NCI-H187 (cell line): ENCODE results near the gene BAZ2B.
"Not testable (repeated sequence)": the region's sequence is repeated elsewhere in the genome, so short reads cannot be mapped to it uniquely, and the experiment has no call there.

Experiments
- DNase-seq, 2 experiments: peaks; one replicate each; lab custom pipeline; 2025; lab: John Stamatoyannopoulos, UW

The BAZ2B gene

GRCh38 chr2:159616286-159616701 lies at the start of gene BAZ2B:
BAZ2B (minus strand) TSS chr2:159616548; CDS start chr2:159478719, 137,829 bp downstream.
- DNase-seq, result no peak

- no peak for DNase-seq
Measured at GRCh38 chr2:159661286-159661685, 44.9 kb upstream of the BAZ2B start.

GRCh38 chr2:159658881-159659873 lies 42.8 kb upstream of the BAZ2B start:
- DNase-seq, result no peak

- no peak for DNase-seq
Measured at GRCh38 chr2:159653962-159654361, 37.6 kb upstream of the BAZ2B start.

GRCh38 chr2:159651884-159652283 lies 35.5 kb upstream of the BAZ2B start:
- no peak for DNase-seq

- no peak for DNase-seq
Measured at GRCh38 chr2:159650574-159650973, 34.2 kb upstream of the BAZ2B start.

GRCh38 chr2:159648643-159649042 lies 32.3 kb upstream of the BAZ2B start:
- no peak for DNase-seq

GRCh38 chr2:159647667-159648066 lies 31.3 kb upstream of the BAZ2B start:
- no peak for DNase-seq

- DNase-seq, result no peak
Measured at GRCh38 chr2:159640176-159640575, 23.8 kb upstream of the BAZ2B start.

- no peak for DNase-seq
Measured at GRCh38 chr2:159639712-159640111, 23.4 kb upstream of the BAZ2B start.

- no peak for DNase-seq
Measured at GRCh38 chr2:159639071-159639470, 22.7 kb upstream of the BAZ2B start.

GRCh38 chr2:159637988-159638501 lies 21.7 kb upstream of the BAZ2B start:
- no peak for DNase-seq

- DNase-seq, result no peak
Measured at GRCh38 chr2:159637240-159637639, 20.9 kb upstream of the BAZ2B start.

- no peak for DNase-seq
Measured at GRCh38 chr2:159635006-159635789, 18.9 kb upstream of the BAZ2B start.

GRCh38 chr2:159633219-159633618 lies 16.9 kb upstream of the BAZ2B start:
- no peak for DNase-seq

GRCh38 chr2:159625628-159626027 lies 9.3 kb upstream of the BAZ2B start:
- DNase-seq, result not testable (repeated sequence)

GRCh38 chr2:159623436-159623835 lies 7.1 kb upstream of the BAZ2B start:
- DNase-seq, result no peak

GRCh38 chr2:159622966-159623365 lies 6.6 kb upstream of the BAZ2B start:
- no peak for DNase-seq

- DNase-seq, result no peak
Measured at GRCh38 chr2:159620796-159621195, 4.4 kb upstream of the BAZ2B start.

GRCh38 chr2:159617646-159618045 lies 1.3 kb upstream of the BAZ2B start:
- no peak for DNase-seq

GRCh38 chr2:159617100-159617499 lies 752 bp upstream of the BAZ2B start:
- no peak for DNase-seq
